ENCODE measurements around the gene PCDH1. TPM values are rescaled to one million over a fixed set of nuclear protein-coding genes. Genes with fewer than 3 reads are reported as not detected.

PCDH1 gene
- total RNA-seq, 1 experiment from 2014 or later = 127 TPM

GRCh38 chr5:141906972-141907371 is 28.8 kb upstream of the PCDH1 start:
- Histone ChIP-seq H2BK12ac (ENCODE audit: insufficient read length, low read depth, low read length) (no peak overlapping the region), H3K79me2 (ENCODE audit: insufficient read depth, low read length) (no peaks in the 10 kb centered on the region), H4K91ac (ENCODE audit: insufficient read length, low read depth, low read length) (no peak overlapping the region), H3K9me3 (ENCODE audit: control insufficient read depth, low read depth, low read length) (no peaks in the 10 kb centered on the region), H2BK20ac (ENCODE audit: low read depth, low read length, poor library complexity, severe bottlenecking) (no peak overlapping the region), H4K8ac (replicated peaks; ENCODE audit: insufficient read length, low read depth, low read length) (no peak overlapping the region), H4K5ac (ENCODE audit: insufficient read length, low read depth, low read length) (no peak overlapping the region), H3K23me2 (ENCODE audit: insufficient read length, low read depth, low read length, poor library complexity, severe bottlenecking) (no peaks in the 10 kb centered on the region), H2BK5ac (ENCODE audit: insufficient read length, low read length) (no peak overlapping the region), H3K27ac (ENCODE audit: insufficient read length, low read depth, low read length) (no peak overlapping the region), H3K4me1 (ENCODE audit: insufficient read depth, low read length) (no peaks in the 10 kb centered on the region; the same call in 1 of the 2 replicates), H2AK5ac (ENCODE audit: insufficient read length, low read length) (no peak overlapping the region), H3K4ac (ENCODE audit: low read depth, low read length) (no peak overlapping the region), H3K56ac (ENCODE audit: insufficient read length, low read depth, low read length) (no peak overlapping the region), H3K23ac (ENCODE audit: insufficient read length, low read depth, low read length) (no peak overlapping the region), H3K14ac (ENCODE audit: insufficient read depth, low read length) (no peak overlapping the region), H2BK120ac (ENCODE audit: low read depth, low read length, poor library complexity, severe bottlenecking) (no peak overlapping the region), H2AFZ (ENCODE audit: low read length) (no peak overlapping the region), H3T11ph (ENCODE audit: low read length) (no peak overlapping the region), H3K18ac (ENCODE audit: insufficient read length, low read depth, low read length) (no peak overlapping the region), H3K9ac (ENCODE audit: extremely low read depth, insufficient read length, low read length) (no peak overlapping the region), H2BK15ac (ENCODE audit: low read depth, low read length) (no peak overlapping the region), H3K79me1 (ENCODE audit: insufficient read depth, low read depth, low read length, poor library complexity, severe bottlenecking) (no peaks in the 10 kb centered on the region), H3K4me2 (ENCODE audit: insufficient read depth, insufficient read length, low read length) (no peak overlapping the region), H4K20me1 (ENCODE audit: control insufficient read depth, insufficient read depth, insufficient read length) (no peaks in the 10 kb centered on the region), H3K27me3 (ENCODE audit: insufficient read depth, low read length) (no peaks in the 10 kb centered on the region)
- DNase-seq = no peak
- TF ChIP-seq, protein P1, sequence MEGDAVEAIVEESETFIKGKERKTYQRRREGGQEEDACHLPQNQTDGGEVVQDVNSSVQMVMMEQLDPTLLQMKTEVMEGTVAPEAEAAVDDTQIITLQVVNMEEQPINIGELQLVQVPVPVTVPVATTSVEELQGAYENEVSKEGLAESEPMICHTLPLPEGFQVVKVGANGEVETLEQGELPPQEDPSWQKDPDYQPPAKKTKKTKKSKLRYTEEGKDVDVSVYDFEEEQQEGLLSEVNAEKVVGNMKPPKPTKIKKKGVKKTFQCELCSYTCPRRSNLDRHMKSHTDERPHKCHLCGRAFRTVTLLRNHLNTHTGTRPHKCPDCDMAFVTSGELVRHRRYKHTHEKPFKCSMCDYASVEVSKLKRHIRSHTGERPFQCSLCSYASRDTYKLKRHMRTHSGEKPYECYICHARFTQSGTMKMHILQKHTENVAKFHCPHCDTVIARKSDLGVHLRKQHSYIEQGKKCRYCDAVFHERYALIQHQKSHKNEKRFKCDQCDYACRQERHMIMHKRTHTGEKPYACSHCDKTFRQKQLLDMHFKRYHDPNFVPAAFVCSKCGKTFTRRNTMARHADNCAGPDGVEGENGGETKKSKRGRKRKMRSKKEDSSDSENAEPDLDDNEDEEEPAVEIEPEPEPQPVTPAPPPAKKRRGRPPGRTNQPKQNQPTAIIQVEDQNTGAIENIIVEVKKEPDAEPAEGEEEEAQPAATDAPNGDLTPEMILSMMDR (conservative IDR thresholded peaks at IDR 0.05) = no peak
- no peak overlapping the region for H3K4me3 Mint-ChIP-seq
- WGBS (ENCODE audit: extremely low coverage, insufficient read length, low lambda C conversion rate) = no CpG with 5 or more reads among the region's 1 CpG
- H3K27me3 Mint-ChIP-seq (ENCODE audit: low read depth) = peaks cover 8% of the 10 kb centered on the region
- H3K27ac Mint-ChIP-seq = no peak overlapping the region
- no peaks in the 10 kb centered on the region for H3K9me3 Mint-ChIP-seq
- H3K36me3 Mint-ChIP-seq (ENCODE audit: insufficient read depth in 1 of 3, low read depth in 3 of 3) = no peaks in the 10 kb centered on the region
- H3K4me1 Mint-ChIP-seq = peaks cover 4 to 9% of the 10 kb centered on the region in 2 experiments; a peak in 3 of 4 replicates

Measured in H9 (cell line).